ENCODE measurements around the gene TCF4.
A peak's percentile ranks its signal among the peaks of the same experiment; 100 is the strongest.

TCF4 gene

GRCh38 chr18:55219059-55219458 lies 368.9 kb downstream of the TCF4 start:
- no peak for FAIRE-seq

- FAIRE-seq, result no peak
Measured at GRCh38 chr18:55214969-55215368, 373.0 kb downstream of the TCF4 start.

DNA sequence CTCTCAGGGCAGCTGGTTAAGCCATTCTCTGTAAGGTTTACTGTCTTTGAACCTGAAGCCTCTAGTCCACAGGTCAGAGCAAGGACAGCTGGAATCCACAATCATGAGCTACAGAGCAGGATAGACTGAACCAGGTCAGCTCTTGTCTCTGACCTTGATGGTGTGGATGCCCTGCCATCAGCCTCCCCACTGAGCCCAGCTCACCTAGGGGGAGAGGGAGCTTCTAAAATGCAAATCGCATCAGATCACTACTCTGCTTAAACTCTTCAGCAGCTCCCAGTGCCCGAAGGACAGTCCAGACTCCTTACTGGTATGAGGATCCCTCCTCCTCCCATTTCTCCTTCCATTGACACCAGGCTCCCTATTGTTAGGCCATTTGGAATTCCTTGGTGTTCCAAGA lies 373.5 kb downstream of the TCF4 start:
- no peak for FAIRE-seq

GRCh38 chr18:55213586-55213985 lies 374.4 kb downstream of the TCF4 start:
- FAIRE-seq, result no peak

DNA sequence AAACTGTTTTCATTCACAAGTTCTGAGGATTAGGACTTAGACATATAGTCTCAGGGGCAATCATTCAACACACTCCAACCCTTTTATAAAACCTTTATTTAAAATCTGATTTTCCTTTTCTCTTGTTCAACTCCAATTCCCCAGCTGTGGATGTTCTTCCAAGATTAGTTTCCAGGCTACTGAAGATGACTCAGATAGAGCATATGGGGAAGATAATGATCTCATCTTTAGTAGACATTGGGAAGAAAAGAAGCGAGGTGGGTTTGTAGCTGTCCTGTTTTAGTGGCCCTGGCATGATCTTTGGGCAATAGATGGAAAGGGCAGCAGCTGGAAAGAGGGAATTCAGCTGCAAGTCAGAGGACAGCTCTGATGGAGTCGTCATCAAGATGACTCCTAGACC lies 381.1 kb downstream of the TCF4 start:
- FAIRE-seq, result no peak

- FAIRE-seq, result no peak
Measured at GRCh38 chr18:55202232-55202917, 385.6 kb downstream of the TCF4 start.

- FAIRE-seq, result no peak
Measured at GRCh38 chr18:55199291-55199963, 388.6 kb downstream of the TCF4 start.

- no peak for FAIRE-seq
Measured at GRCh38 chr18:55195863-55196262, 392.1 kb downstream of the TCF4 start.

DNA sequence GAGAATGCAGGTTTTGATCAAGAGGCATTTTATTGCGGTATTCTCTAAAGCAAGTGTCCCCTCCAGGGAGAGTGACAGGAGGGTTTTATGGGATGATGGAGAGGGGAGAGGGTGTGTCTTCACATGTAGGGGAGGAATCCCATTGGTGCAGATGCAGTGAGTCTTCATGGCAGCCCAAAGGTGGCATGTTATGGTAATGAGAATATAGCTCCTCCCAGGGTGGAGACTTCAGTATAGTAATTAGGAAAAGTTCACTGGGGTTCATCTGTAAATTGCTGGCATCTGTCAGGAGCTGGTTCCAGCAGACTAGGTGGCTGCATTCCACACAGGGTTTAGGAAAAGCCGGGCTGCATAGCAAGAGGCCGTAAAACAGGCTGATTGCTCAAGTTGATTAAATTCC lies 398.0 kb downstream of the TCF4 start:
- no peak for FAIRE-seq

GRCh38 chr18:55186588-55186987 lies 401.4 kb downstream of the TCF4 start:
- no peak for FAIRE-seq

- FAIRE-seq, result no peak
Measured at GRCh38 chr18:55185391-55185790, 402.6 kb downstream of the TCF4 start.

DNA sequence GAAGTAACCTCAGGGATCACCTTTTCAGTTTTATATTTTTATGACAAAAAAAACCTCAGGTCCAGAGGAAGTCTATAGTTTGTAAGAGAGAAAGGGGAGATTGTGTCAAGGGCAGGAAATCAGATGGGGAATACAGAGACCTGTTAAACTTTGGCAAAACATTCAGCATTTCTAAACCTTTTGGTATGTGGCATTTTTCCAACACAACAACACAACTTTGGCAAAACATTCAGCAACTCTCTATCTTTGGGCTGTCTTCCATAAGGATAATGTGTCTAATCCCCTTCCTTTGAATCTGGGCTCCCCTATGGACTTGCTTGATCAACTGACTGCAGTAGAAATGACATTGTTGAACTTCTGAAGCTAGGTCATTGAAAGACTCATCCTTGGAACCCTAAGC lies 408.2 kb downstream of the TCF4 start:
- FAIRE-seq, result no peak

DNA sequence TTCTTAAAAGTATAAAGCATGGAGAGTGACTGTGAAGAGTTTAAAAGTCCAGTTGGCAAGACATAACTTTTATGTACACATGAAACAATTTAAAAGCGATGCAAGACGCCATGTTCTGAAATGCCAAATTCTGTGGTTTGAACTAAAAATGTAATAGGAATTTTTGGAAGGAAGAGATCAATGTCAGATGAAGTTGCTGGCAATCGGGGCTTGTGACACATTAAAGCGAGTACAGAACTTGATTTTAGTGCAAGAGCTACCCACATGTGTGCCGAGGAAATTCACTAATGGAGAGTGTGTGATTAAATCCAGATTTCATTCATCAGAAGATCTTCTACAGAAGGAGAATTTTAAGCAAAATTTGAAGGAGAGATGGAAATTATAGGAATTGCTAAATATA lies 408.6 kb downstream of the TCF4 start:
- no peak for FAIRE-seq

- peak; percentile 23 for FAIRE-seq
Measured at GRCh38 chr18:55173291-55173690, 414.7 kb downstream of the TCF4 start.

All from G401.6 (cell line).